ENCODE measurements around the gene ATP6V0E2. TPM values are rescaled to one million over a fixed set of nuclear protein-coding genes. Genes with fewer than 3 reads are reported as not detected.
"Not testable (repeated sequence)": the region's sequence is repeated elsewhere in the genome, so short reads cannot be mapped to it uniquely, and the experiment has no call there.

ATP6V0E2 gene
- polyA plus RNA-seq (ENCODE audit: insufficient read length in 4 of 4): 10 to 100 TPM; 24.3 to 29.3 (median 28.3) TPM

- DNase-seq (ENCODE audit: low read depth in 4 of 4, low spot score in 2 of 4): peak; percentile 48 to 86 (median 78)
Measured at GRCh38 chr7:149873074-149873969, at the start of gene ATP6V0E2. Gene ATP6V0E2 (plus strand): TSS chr7:149873969. CDS start chr7:149874066, 97 bp downstream.

- no peak for DNase-seq (ENCODE audit: low read depth in 4 of 4, low spot score in 2 of 4)
Measured at GRCh38 chr7:149824301-149824741, 49.4 kb upstream of the ATP6V0E2 start.

- DNase-seq (ENCODE audit: low read depth in 4 of 4, low spot score in 2 of 4): no peak
Measured at GRCh38 chr7:149824748-149825566, 48.8 kb upstream of the ATP6V0E2 start.

GRCh38 chr7:149825567-149826343, 48.0 kb upstream of the ATP6V0E2 start:
- no peak for DNase-seq (ENCODE audit: low read depth in 4 of 4, low spot score in 2 of 4)

- DNase-seq (ENCODE audit: low read depth in 4 of 4, low spot score in 2 of 4): no peak
Measured at GRCh38 chr7:149826344-149827088, 47.3 kb upstream of the ATP6V0E2 start.

- no peak for DNase-seq (ENCODE audit: low read depth in 4 of 4, low spot score in 2 of 4)
Measured at GRCh38 chr7:149827089-149827981, 46.4 kb upstream of the ATP6V0E2 start.

- DNase-seq (ENCODE audit: low read depth in 4 of 4, low spot score in 2 of 4): no peak
Measured at GRCh38 chr7:149828357-149829309, 45.1 kb upstream of the ATP6V0E2 start.

- DNase-seq (ENCODE audit: low read depth in 4 of 4, low spot score in 2 of 4): not testable (repeated sequence)
Measured at GRCh38 chr7:149830527-149830926, 43.2 kb upstream of the ATP6V0E2 start.

- DNase-seq (ENCODE audit: low read depth in 4 of 4, low spot score in 2 of 4): no peak
Measured at GRCh38 chr7:149830997-149831740, 42.6 kb upstream of the ATP6V0E2 start.

GRCh38 chr7:149831741-149832219, 42.0 kb upstream of the ATP6V0E2 start:
- no peak for DNase-seq (ENCODE audit: low read depth in 4 of 4, low spot score in 2 of 4)

- no peak for DNase-seq (ENCODE audit: low read depth in 4 of 4, low spot score in 2 of 4)
Measured at GRCh38 chr7:149832332-149833041, 41.3 kb upstream of the ATP6V0E2 start.

- no peak for DNase-seq (ENCODE audit: low read depth in 4 of 4, low spot score in 2 of 4)
Measured at GRCh38 chr7:149833495-149834130, 40.2 kb upstream of the ATP6V0E2 start.

- DNase-seq (ENCODE audit: low read depth in 4 of 4, low spot score in 2 of 4): no peak
Measured at GRCh38 chr7:149834601-149835000, 39.2 kb upstream of the ATP6V0E2 start.

GRCh38 chr7:149836434-149836833, 37.3 kb upstream of the ATP6V0E2 start:
- DNase-seq (ENCODE audit: low read depth in 4 of 4, low spot score in 2 of 4): no peak

GRCh38 chr7:149837564-149838223, 36.1 kb upstream of the ATP6V0E2 start:
- no peak for DNase-seq (ENCODE audit: low read depth in 4 of 4, low spot score in 2 of 4)

All from left renal cortex interstitium (tissue), 4 donors.